Stimulated activated CD8-positive, alpha-beta memory T cell treated with anti-CD3 and anti-CD28 coated beads, Interleukin-7, amount 100 ng/mL, for 1 hour (primary cell): ENCODE results near the gene ABI1.

Experiments
- DNase-seq, 2 donors: peaks; one replicate each; pipeline ENCODE4 v3.0.0-alpha.2; 2020; ENCODE audit warnings: low read depth in 2 of 2

The ABI1 gene

GRCh38 chr10:26714415-26715136 is 146.2 kb downstream of the ABI1 start:
- no peak for DNase-seq

GRCh38 chr10:26711324-26711723 is 149.4 kb downstream of the ABI1 start:
- no peak for DNase-seq

GRCh38 chr10:26706936-26707335 is 153.8 kb downstream of the ABI1 start:
- DNase-seq: no peak

GRCh38 chr10:26706206-26706605 is 154.6 kb downstream of the ABI1 start:
- no peak for DNase-seq

GRCh38 chr10:26703974-26704373 is 156.8 kb downstream of the ABI1 start:
- DNase-seq: no peak

- DNase-seq: no peak
These were observed 157.7 kb downstream of the ABI1 start for GRCh38 chr10:26703096-26703495.

GRCh38 chr10:26700884-26701630 is 159.7 kb downstream of the ABI1 start:
- no peak for DNase-seq

- no peak for DNase-seq
These were observed 161.1 kb downstream of the ABI1 start for GRCh38 chr10:26699631-26700030.

GRCh38 chr10:26698909-26699308 is 161.8 kb downstream of the ABI1 start:
- no peak for DNase-seq

- DNase-seq: no peak
These were observed 162.7 kb downstream of the ABI1 start for GRCh38 chr10:26697922-26698608.

- peak; percentile 24 to 27 for DNase-seq
These were observed 163.4 kb downstream of the ABI1 start, which contains the start of gene PDSS1 for GRCh38 chr10:26697163-26697921. TSS of gene PDSS1 (plus strand) at chr10:26697701. CDS start at chr10:26697712, 11 bp downstream.

GRCh38 chr10:26696786-26697162 is 164.0 kb downstream of the ABI1 start:
- DNase-seq: no peak
